CD4-positive, alpha-beta T cell treated with Interleukin-21 for 1 hour (primary cell): ENCODE results near the gene ZNF277.

Source experiments
- DNase-seq: peaks from one replicate; pipeline ENCODE4 v3.0.0-alpha.2; 2020

The ZNF277 gene

GRCh38 chr7:112257073-112257472, 50.6 kb downstream of the ZNF277 start:
- DNase-seq: no peak

GRCh38 chr7:112260911-112261310, 54.4 kb downstream of the ZNF277 start:
- DNase-seq: no peak

DNA sequence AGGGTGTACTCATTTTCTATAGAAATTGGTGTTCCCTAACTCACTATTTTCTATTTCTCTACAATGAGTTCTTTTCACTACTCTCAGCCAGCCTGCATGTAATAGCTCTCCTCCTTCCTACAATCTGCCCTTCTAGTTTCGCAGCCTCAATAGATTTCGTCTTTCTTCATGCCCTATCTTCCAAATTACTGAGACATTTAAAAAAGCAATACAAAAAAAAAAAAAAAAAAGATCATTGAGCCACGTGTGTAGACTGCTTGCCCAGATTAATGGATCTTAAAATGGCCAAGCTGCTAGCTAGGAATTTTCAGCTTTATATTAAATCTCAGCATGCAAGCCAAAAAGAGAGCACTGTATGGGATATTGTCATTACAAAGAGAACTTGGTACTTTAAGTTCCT, 55.5 kb downstream of the ZNF277 start:
- no peak for DNase-seq

DNA sequence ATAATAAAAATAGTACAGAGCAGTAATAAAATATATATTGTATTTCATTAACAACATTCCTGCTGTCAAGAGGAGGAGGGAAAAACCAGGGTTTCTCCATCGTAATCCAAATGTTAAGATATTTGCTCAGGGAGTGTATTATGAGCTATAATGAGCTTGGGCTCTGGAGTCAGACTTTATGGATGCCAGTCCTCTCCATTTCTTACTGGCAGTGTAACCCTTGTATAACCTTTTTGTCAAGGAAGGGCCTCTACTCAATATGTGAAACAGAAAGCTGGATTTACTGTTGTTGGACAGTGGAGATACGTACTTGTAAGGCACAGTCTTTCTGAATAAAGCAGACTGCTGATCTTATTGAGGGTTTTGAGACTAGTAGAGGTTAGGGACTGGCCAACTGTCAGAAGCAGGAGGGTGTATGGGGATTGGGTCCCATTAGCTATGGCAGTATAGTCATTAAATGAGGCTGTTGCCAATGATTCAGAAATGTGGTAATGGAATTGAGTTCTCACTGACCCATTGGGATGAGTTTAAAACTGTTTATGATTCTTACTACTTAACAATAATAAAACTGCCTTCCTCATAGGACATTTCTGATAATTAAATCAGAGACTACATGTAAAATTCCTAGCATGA, 56.5 kb downstream of the ZNF277 start:
- DNase-seq: no peak

GRCh38 chr7:112263519-112263918, 57.0 kb downstream of the ZNF277 start:
- DNase-seq: no peak

DNA sequence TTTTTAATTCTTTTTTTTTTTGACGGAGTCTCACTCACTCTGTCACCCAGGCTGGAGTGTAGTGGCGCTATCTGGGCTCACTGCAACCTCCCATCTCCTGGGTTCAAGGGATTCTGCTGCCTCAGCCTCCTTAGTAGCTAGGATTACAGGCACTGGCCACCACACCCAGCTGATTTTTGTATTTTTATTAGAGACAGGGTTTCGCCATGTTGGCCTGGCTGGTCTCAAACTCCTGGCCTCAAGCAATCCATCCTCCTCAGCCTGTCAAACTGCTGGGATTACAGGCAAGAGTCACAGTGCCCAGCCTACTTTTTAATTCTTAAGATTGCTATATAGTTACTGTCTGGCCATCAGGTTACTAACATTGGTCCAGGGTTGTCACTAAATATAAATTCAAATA, 59.6 kb downstream of the ZNF277 start:
- DNase-seq: no peak

DNA sequence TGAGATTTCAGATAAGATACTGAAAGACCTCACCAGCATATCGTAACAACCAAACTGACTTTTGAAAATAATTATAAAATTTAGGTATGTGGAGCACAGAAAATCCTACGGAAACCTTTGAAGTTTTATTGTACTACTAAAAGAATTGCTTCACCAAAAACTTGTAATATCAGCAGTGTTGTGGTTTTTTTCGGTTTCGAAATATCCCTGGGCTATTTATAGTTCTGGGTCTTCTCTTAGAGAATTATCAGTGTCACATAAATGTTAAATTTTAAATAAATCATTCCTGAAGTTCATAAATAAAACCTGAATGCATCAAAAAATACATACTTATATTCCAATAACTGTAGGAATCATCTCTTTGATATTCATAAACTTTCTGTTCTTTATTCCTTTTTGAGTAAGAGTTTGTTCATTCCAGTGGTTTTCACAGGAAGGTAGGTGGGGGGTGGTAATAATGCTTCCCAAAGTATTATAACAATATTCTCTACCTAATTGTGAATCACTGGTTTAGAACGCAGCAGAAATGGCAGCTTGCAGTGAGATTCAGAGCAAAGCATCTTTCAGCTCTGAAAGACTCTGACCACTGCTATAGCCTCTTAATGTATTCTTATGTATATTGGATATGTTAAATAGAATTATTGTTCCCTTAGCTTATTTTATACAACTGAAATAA, 60.2 kb downstream of the ZNF277 start:
- DNase-seq: no peak

- DNase-seq: no peak
These were observed 61.6 kb downstream of the ZNF277 start for GRCh38 chr7:112267944-112268691.

DNA sequence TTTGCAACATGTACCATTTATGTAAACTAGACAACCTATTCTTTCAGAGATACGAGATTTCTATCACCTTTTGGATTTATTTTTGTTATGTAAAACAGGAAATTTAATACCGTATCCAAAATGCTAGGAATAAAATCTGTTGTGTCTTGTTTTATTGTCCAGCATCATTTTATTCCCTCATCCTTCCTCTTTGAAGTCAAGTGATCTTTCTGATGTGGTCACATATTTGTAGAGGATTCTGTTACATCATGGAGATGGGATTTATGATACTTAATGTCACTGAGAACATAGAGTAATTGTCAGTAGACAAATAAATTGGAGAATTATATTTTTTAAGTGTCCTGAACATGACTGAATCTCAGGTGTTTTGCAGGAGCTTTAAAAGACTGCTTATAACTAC, 64.7 kb downstream of the ZNF277 start:
- no peak for DNase-seq

DNA sequence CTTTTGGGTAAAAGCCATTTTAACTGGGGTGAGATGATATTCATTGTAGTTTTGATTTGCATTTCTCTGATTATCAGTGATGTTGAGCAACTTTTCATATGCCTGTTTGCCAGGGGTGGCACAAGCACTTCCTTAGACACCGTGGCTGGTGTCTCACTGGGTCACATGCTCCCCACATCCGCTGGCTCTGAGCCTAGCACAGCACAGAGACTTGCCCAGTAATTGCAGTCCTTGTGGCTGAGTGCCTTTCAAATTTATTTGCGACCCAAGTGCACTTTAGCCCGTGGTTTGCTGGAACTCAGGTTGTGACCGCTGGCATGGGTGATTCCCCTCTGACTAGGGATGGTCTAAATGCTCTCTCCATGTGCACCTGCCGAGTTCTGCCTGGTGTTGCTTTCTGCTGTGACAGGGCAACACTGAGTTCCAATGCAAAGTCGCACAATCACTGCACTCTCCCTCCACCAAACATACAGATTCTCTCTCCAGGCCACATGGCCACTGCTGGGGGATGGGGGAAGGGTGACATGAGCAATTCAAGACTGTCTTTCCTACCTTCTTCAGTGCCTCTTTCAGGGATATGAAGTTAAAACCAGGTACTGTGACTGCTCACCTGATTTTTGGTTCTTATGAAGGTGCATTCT, 66.5 kb downstream of the ZNF277 start:
- peak; percentile 4 for DNase-seq

DNA sequence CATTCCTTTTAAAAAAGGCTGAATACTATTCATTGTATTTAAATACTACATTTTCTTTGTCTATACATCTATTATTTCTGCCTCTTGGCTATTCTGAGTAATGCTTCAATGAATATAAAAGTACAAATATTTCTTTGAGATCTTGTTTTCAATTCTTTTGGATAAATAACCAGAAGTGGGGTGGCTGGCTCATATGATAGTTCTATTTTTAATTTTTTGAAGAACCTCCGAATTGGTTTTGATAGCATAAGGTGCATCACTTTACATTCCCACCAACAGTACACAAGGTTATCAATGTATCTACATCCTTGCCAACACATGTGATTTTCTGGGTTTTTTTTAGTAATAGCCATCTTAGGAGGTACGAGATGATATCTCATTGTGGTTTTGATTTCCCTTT, 72.5 kb downstream of the ZNF277 start:
- DNase-seq: no peak

DNA sequence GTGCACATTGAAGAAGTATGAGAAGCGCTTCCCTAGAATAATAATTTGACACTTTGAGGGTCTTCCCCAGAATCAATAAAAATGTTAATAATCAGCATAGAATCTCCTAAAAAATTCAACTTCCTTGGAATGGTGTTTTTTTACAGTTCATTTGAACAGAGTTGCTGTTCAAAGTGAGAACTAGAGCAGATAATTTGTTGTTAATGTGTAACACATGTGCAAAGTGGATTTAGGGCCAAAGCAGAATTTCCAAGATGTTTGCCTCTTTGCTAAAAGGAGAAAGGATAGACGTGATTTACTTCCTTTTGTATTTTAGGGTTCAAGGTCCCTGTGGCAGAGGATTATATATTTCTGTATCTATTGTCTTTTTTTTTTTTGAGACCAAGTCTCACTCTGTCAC, 73.8 kb downstream of the ZNF277 start:
- DNase-seq: no peak

DNA sequence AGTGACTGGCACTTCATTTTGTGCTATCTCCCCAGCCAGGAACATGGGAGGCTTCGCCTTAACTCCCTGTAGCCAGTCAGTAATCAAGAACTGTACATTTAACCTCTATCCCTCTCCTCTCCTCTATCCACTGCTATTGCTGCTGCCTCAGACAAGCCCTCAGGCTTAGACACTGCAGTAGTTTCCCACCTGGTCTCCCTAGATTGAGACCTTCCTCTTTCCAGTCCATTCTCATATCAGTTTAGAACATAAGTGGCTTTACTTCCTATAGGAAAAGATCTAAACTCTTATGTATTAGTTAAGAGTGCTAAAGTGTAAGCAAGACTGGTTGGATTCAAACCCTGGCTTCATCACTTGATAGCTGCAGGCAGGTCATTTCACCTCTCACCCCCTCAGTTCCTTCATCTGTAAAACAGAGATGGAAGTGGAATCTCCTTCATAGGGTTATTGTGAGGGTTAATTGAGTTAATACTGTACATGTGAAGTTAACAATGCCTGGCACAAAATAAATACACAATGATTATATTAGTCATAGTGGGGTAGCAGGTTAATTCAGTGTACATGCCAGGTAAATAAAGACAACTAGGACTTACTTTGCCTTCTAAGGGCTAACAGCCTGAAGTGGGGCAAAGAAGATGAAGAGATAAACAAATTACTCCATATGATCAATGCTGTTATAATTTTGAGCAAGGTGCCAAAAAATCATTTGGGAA, 76.1 kb downstream of the ZNF277 start:
- DNase-seq: no peak

DNA sequence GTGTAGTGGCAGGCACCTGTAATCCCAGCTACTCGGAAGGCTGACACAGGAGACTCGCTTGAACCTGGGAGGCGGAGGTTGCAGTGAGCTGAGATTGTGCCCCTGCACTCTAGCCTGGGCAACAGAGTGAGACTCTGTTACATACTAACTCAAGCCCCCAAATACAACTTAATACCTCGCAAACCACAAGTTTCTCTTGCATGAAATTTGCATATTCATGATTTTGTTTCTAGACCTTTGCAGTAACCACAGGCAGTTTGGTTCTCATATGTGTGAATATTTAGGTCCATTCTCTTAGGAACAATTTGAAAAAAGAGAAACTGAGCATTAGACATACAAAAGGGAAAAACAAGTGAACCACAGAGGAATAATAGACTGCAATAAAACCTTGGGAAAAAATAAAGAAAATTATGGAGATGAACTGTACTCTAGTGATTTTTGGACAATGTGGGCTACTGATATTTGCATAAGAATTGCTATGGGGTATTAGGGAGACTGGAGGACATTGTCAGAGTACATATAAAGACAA, 77.0 kb downstream of the ZNF277 start:
- no peak for DNase-seq

DNA sequence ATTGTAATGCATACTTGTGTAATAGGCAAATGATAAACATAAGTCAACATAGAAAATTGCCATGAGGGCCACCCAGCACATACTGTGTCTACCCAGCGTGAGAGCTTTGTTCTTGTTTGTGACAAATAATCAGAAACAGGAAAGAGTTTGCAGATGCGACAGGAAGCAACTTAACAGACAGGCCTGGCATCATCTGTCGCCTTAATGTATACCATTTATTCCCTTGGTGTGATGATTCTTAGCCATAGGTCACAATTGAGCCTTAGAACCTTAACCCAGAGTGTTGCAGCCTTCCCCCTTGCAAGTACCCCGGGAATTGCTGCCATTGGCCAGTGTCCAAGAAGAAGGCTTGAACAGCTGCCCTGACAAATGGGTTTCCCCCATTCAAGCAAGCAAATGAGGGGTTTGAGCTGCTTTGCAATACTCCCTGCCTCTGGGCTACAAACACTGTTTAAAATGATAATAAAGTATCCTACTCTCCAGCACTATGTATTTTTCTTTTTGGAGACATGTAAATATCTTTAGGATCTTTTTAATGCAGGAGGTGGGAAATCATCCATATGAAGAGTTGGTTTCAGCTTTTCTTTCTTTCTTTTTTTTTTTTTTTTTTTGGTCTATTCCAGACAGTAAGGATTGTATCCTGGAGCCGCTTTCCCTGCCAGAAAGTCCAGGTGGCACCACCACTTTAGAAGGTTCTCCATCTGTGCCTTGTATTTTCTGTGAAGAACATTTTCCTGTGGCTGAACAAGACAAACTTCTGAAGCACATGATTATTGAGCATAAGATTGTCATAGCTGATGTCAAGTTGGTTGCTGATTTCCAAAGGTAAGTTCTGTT, 80.0 kb downstream of the ZNF277 start:
- DNase-seq: no peak

- DNase-seq: no peak
These were observed 81.8 kb downstream of the ZNF277 start for GRCh38 chr7:112288301-112288700.

GRCh38 chr7:112290065-112290464, 83.6 kb downstream of the ZNF277 start:
- DNase-seq: no peak

DNA sequence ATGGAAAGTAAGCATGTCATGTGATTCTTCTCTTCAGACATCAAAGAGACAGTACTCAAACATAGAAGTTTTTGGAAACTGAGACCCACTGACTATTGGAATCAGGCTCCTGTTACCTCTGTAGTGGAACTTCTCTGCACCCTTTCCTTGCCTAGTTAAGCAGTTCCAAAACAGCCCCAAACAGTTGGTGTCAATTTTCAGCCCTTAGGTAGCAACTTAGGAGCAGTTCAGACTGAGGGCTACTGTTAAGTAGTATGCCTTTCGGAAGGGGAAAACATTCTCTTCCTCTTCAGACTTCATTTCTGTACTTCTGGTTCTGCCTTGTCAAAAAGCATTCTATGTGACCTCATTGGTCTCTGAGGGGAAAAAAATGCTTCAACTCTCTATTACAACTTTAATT, 85.7 kb downstream of the ZNF277 start:
- DNase-seq: no peak

DNA sequence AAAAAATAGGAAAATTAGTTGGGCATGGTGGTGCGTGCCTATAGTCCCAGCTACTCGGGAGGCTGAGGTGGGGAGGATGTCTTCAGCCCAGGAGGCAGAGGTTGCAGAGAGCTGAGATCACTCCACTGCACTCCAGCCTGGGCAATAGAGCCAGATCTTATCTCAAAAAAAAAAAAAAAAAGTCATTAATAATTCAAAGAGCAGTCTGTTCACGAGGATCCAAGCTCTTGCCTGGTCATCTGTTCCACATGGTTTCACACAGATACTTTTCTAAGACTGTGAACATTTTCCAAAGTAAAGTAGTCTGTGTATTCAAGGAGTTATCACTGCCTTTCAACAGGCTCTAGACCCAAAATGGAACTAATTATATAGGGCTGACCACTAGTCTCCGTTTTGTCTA, 86.9 kb downstream of the ZNF277 start:
- DNase-seq: no peak

- DNase-seq: no peak
These were observed 89.9 kb downstream of the ZNF277 start for GRCh38 chr7:112296432-112296831.

DNA sequence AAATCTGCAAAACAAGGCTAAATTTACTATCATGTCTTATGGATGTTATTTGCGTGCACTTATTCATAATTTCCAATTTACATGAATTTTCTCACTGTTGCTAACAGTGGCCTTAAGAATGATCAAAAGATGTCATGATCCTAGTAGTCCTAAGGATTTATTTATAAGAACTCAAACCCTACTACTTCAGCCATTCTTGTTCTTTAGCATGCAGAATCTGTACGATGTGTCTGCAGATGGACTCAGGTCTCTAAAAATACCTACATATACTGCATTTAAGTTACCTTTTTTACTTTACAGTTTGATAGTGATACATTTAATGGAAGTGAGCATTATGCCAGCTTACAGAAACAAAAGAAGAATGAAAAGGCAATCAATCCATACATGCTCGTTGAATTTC, 91.2 kb downstream of the ZNF277 start:
- no peak for DNase-seq

DNA sequence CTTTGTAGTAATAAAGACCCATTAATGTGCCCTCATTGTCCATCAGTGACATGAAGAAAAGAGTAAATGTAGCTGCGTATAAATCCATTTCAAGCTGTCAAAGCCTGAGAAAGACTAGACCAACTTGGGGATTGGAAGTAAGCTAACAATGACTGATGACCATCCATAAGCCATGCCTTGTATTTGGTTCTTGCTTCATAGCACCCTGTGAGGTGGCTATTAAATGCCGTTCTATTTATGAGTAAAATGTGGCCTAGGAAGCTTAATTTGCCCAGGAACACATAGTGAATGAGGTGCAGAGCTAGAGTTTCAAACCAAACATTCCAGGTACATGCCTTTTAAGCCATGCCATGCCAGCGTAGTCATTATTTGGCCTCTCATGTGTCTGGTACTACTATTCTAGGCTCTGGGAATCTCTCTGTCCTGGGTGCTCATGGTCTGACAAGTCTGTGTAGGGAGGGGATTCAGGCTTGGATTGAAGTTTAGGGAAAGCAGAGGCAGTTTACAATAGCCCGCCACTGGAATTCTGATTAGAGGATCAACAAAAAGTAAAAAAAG, 92.1 kb downstream of the ZNF277 start:
- DNase-seq: no peak
